HCT116 (cell line): Measurements from ENCODE around the gene ARID3A. TPM values are rescaled to one million over a fixed set of nuclear protein-coding genes. Genes with fewer than 3 reads are reported as not detected.

Experiments used
- ATAC-seq: fragments of 200-7000 bp; cut with Tn5 transposase; 2 replicates; pipeline ENCODE4 v1.9.1; 2020; ENCODE audit warnings: mild to moderate bottlenecking, moderate library complexity
- BruUV-seq: library from RNA; stranded (reverse); fragments of 400-500 nt; replicated peaks from 2 replicates; lab custom pipeline; 2021; lab: Mats Ljungman, UMichigan
- CTCF ChIA-PET: fragments of 300-600 bp; sonication (Branson Sonifier 250); formaldehyde crosslinking; loops from one replicate; lab custom pipeline; 2021; ENCODE audit warnings: antibody characterized with exemption; lab: Charles Lee
- POLR2A ChIA-PET: fragments of 300-600, 350-600 bp; sonication (Branson Sonifier 250); formaldehyde crosslinking; loops from one replicate; lab custom pipeline; 2021; ENCODE audit warnings: antibody characterized with exemption; lab: Charles Lee
- RAD21 ChIA-PET, 2 experiments: fragments of 300-600 bp; sonication (Branson Sonifier 250); formaldehyde crosslinking; loops; one replicate each; lab custom pipeline; 2023; ENCODE audit warnings: low total read pairs in 2 of 2; ENCODE audit not compliant: uncharacterized antibody in 2 of 2, unreplicated experiment in 2 of 2, low non-redundant PET in 1 of 2; lab: Charles Lee
- DNase-seq: peaks from one replicate; pipeline ENCODE4 v3.0.0-alpha.2; 2010; ENCODE audit warnings: low read depth, low spot score
- H2AFZ ChIP-seq: fragments of 200-600 bp; shearing (Covaris generic), sonication (generic); 2 replicates; pipeline ENCODE4 v1.6.1; 2017; ENCODE audit warnings: low read depth, mixed run types, mixed read lengths, antibody characterized with exemption, low read length; ENCODE audit not compliant: poor library complexity, severe bottlenecking
- H3K27ac ChIP-seq: 2 replicates; pipeline ENCODE4 v1.5.1; 2012; ENCODE audit warnings: low read depth, low read length
- H3K27me3 ChIP-seq: fragments of 200-600 bp; sonication (generic); 2 replicates; pipeline ENCODE4 v1.6.1; 2016; ENCODE audit warnings: mixed run types, low read length, mixed read lengths; ENCODE audit not compliant: insufficient read depth
- H3K36me3 ChIP-seq, 2 experiments: fragments of 200-500 bp in 1 of 2; fragments of 200-600 bp in 1 of 2; sonication (Bioruptor generic) in 1 of 2; sonication (generic) in 1 of 2; 2 replicates each; pipeline versions ENCODE4 v1.5.1 to v1.6.1; 2014 to 2016; ENCODE audit warnings: low read length in 2 of 2, inconsistent platforms in 1 of 2, mixed read lengths in 1 of 2, mixed run types in 1 of 2; ENCODE audit not compliant: insufficient read depth in 2 of 2, control insufficient read depth in 1 of 2
- H3K4me1 ChIP-seq, 2 experiments: fragments of 200-600 bp in 1 of 2; sonication (generic) in 1 of 2; 2 replicates each; pipeline versions ENCODE4 v1.5.1 to v1.6.1; 2012 to 2017; ENCODE audit warnings: low read length in 2 of 2, inconsistent platforms in 1 of 2, mild to moderate bottlenecking in 1 of 2, mixed read lengths in 1 of 2, mixed run types in 1 of 2, moderate library complexity in 1 of 2; ENCODE audit not compliant: insufficient read depth in 2 of 2, control insufficient read depth in 1 of 2
- H3K4me2 ChIP-seq: fragments of 200-600 bp; sonication (generic); 2 replicates; pipeline ENCODE4 v1.6.1; 2017; ENCODE audit warnings: mixed run types, low read length, mixed read lengths
- H3K4me3 ChIP-seq, 2 experiments: fragments of 200-600 bp in 1 of 2; sonication (generic) in 1 of 2; replicated peaks in 1 of 2; 2 replicates each; pipeline ENCODE4 v1.5.1; 2011 to 2016; ENCODE audit warnings: low read length in 2 of 2, control low read depth in 1 of 2, low read depth in 1 of 2, mild to moderate bottlenecking in 1 of 2, mixed read lengths in 1 of 2, mixed run types in 1 of 2
- H3K79me2 ChIP-seq: fragments of 200-600 bp; sonication (generic); 2 replicates; pipeline ENCODE4 v1.6.1; 2017; ENCODE audit warnings: mild to moderate bottlenecking, mixed run types, low read length, moderate library complexity, mixed read lengths; ENCODE audit not compliant: insufficient read depth
- H3K9ac ChIP-seq: fragments of 200-600 bp; sonication (generic); 2 replicates; pipeline ENCODE4 v1.6.1; 2016; ENCODE audit warnings: low read length, mixed read lengths
- H3K9me2 ChIP-seq: fragments of 200-600 bp; sonication (generic), shearing (Covaris generic); 2 replicates; pipeline ENCODE4 v1.6.1; 2017; ENCODE audit warnings: mixed run types, mild to moderate bottlenecking, moderate library complexity; ENCODE audit not compliant: insufficient read depth
- H3K9me3 ChIP-seq, 2 experiments: fragments of 200-500 bp in 1 of 2; fragments of 200-600 bp in 1 of 2; sonication (Bioruptor generic) in 1 of 2; sonication (generic) in 1 of 2; 2 replicates each; pipeline ENCODE4 v1.6.1; 2014 to 2017; ENCODE audit warnings: low read length in 2 of 2, mixed read lengths in 2 of 2, inconsistent platforms in 1 of 2, low read depth in 1 of 2, mild to moderate bottlenecking in 1 of 2, mixed run types in 1 of 2, moderate library complexity in 1 of 2; ENCODE audit not compliant: control insufficient read depth in 1 of 2, insufficient read depth in 1 of 2
- H4K20me1 ChIP-seq: fragments of 200-600 bp; sonication (generic), shearing (Covaris generic); 2 replicates; pipeline ENCODE4 v1.6.1; 2017; ENCODE audit warnings: mixed run types, mild to moderate bottlenecking, moderate library complexity; ENCODE audit not compliant: insufficient read depth
- CBX3 ChIP-seq: IDR thresholded peaks from 2 replicates; pipeline ENCODE4 v1.6.1; 2012; ENCODE audit warnings: low read depth
- CEBPB ChIP-seq: IDR thresholded peaks from 2 replicates; pipeline ENCODE4 v1.6.1; 2012; ENCODE audit warnings: low read depth
- EGR1 ChIP-seq: IDR thresholded peaks from 2 replicates; pipeline ENCODE4 v1.6.1; 2012; ENCODE audit warnings: low read depth
- ELF1 ChIP-seq: IDR thresholded peaks from 2 replicates; pipeline ENCODE4 v1.6.1; 2012; ENCODE audit warnings: low read depth, borderline replicate concordance
- EZH2phosphoT487 ChIP-seq: fragments of 200-600 bp; IDR thresholded peaks from 2 replicates; pipeline ENCODE4 v1.6.1; 2018; ENCODE audit warnings: antibody characterized with exemption, borderline replicate concordance
- POLR2A ChIP-seq: IDR thresholded peaks from 2 replicates; pipeline ENCODE4 v1.7.0; 2011; ENCODE audit warnings: borderline replicate concordance; ENCODE audit not compliant: insufficient read depth, insufficient read length; ENCODE audit errors: extremely low read depth
- POLR2AphosphoS5 ChIP-seq: IDR thresholded peaks from 2 replicates; pipeline ENCODE4 v1.6.1; 2011; ENCODE audit warnings: mild to moderate bottlenecking, low read depth, low read length, moderate library complexity
- SRF ChIP-seq: IDR thresholded peaks from 2 replicates; pipeline ENCODE4 v1.6.1; 2012; ENCODE audit warnings: low read depth
- YY1 ChIP-seq: IDR thresholded peaks from 2 replicates; pipeline ENCODE4 v1.6.1; 2011; ENCODE audit warnings: low read length, low read depth, moderate library complexity, mild to moderate bottlenecking; ENCODE audit not compliant: insufficient replicate concordance; ENCODE audit errors: extremely low read depth
- ZFX ChIP-seq: fragments of 450-650 bp; IDR thresholded peaks from 2 replicates; pipeline ENCODE4 v1.6.1; 2017
- ZNF274 ChIP-seq: fragments of 200-500 bp; sonication (Bioruptor generic); IDR thresholded peaks from 2 replicates; pipeline ENCODE4 v1.6.1; 2014; ENCODE audit warnings: mild to moderate bottlenecking, low read depth, low read length, inconsistent platforms
- intact Hi-C: fragments of 100-400 bp; cut with micrococcal nuclease; formaldehyde crosslinking; loops from 2 replicates; pipeline ENCODE4 v1.10.0; 2022
- total RNA-seq: library from RNA; stranded (reverse); gene quantifications from one replicate; pipeline ENCODE4 v1.2.1, GENCODE V29; 2021; ENCODE audit not compliant: unreplicated experiment
- TF ChIP-seq, protein P1 (sequence below): IDR thresholded peaks from 2 replicates; pipeline ENCODE4 v1.6.1; 2012

The ARID3A gene
- total RNA-seq, 1 experiment from 2014 or later: 21.8 TPM

GRCh38 chr19:913080-913748, 12.6 kb upstream of the ARID3A start, which contains the start of gene R3HDM4:
R3HDM4 (minus strand) TSS chr19:913219; CDS start chr19:913157, 62 bp downstream.
- Histone ChIP-seq H4K20me1 (peaks cover 4% of the 10 kb centered on the region; the same call in 1 of the 2 replicates), H3K27me3 (no peaks in the 10 kb centered on the region), H3K27ac (peak within 1 kb of the TSS; percentile 80), H3K4me1 (peaks cover 31 to 55% of the 10 kb centered on the region in 2 experiments), H3K79me2 (peaks cover 33% of the 10 kb centered on the region), H3K9me2 (no peaks in the 10 kb centered on the region), H3K4me3 (peak within 1 kb of the TSS; percentile 78 to 81), H3K9me3 (no peaks in the 10 kb centered on the region), H3K4me2 (peak within 1 kb of the TSS; percentile 86), H2AFZ (no peak within 1 kb of the TSS), H3K36me3 (no peaks in the 10 kb centered on the region), H3K9ac (peak within 1 kb of the TSS; percentile 88)
- CTCF ChIA-PET: no interaction called here
- ATAC-seq: peak; percentile 57
- POLR2A ChIA-PET: no interaction called here
- no peak for DNase-seq
- RAD21 ChIA-PET: no interaction called here
- intact Hi-C loops: no loop called here
- peak; percentile 72 for TF ChIP-seq POLR2AphosphoS5
- TF ChIP-seq ELF1: no peak
- TF ChIP-seq ZFX: peak; percentile 61; the same call in 1 of the 2 replicates
- TF ChIP-seq POLR2A: peak; percentile 42
- TF ChIP-seq, protein P1, sequence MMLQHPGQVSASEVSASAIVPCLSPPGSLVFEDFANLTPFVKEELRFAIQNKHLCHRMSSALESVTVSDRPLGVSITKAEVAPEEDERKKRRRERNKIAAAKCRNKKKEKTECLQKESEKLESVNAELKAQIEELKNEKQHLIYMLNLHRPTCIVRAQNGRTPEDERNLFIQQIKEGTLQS: no peak
- BruUV-seq: TSS peak; percentile 74

DNA sequence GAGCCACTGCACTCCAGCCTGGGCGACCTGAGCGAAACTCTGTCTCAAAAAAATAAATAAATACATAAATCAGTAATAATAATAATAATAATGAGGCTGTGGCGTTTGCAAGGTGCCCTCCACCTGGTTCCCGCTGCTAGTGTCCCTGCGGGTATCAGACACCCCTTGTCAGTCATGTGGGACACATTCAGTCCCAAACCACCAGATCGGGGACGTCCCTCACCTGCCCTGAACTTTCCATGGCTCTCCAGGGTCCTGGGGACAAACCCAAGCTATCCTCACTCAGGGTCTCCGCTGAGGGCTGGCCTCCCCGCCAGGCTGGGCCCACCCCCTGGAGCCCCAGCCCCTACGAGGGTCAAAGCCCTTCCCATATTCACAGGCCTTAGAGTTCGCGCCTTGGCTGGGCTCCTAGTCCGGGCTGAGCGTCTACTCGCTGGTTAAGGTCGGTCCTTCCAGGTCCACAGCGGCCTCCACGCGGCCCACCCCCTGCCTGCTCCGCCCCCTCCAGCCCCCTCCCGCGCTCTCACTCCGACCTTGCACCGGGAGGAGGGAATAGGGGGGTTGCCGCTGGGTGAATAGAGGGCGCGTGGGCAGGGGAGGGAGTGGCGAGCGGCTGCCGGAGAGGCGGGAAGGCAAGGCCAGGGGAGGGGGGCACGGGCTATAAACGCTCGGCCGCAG, 9.1 kb upstream of the ARID3A start:
- Histone ChIP-seq H3K36me3 (no peaks in the 10 kb centered on the region), H3K9me2 (no peaks in the 10 kb centered on the region), H3K4me3 (peak overlapping the region; percentile 47 to 67), H4K20me1 (no peaks in the 10 kb centered on the region), H3K79me2 (peaks cover 7% of the 10 kb centered on the region), H3K27me3 (no peaks in the 10 kb centered on the region), H3K9ac (peak overlapping the region; percentile 71)
- intact Hi-C loops: loop anchor here (1.0 kb wide), 2 partner anchors 33 to 146 kb away; no protein-coding TSS in a partner anchor
- CTCF ChIA-PET: no interaction called here
- RAD21 ChIA-PET: interaction anchor here in 1 of 2 experiments (0.5 to 0.7 kb wide), 2 partner anchors 56 to 85 kb away, joined by 3 read pairs; no protein-coding TSS in a partner anchor
- BruUV-seq: no TSS peak
- no peak for TF ChIP-seq CEBPB
- no peak for TF ChIP-seq ZNF274
- TF ChIP-seq YY1: no peak
- no peak for TF ChIP-seq SRF
- TF ChIP-seq EZH2phosphoT487: no peak
- TF ChIP-seq CBX3: no peak
- TF ChIP-seq, protein P1: no peak
- TF ChIP-seq EGR1: peak; percentile 60
- TF ChIP-seq, all 23 proteins: peak for 1
- peaks cover 6 to 29% of the 10 kb centered on the region in 2 experiments for H3K4me1 ChIP-seq
- DNase-seq (no peak), ATAC-seq (peak; percentile 48)
- H3K27ac ChIP-seq: peak overlapping the region; percentile 71; the same call in 1 of the 2 replicates
- POLR2A ChIA-PET: no interaction called here
- no peaks in the 10 kb centered on the region for H3K9me3 ChIP-seq
- peak overlapping the region; percentile 98 for H3K4me2 ChIP-seq
- peak overlapping the region; percentile 40 for H2AFZ ChIP-seq
